IMR-90 (cell line): ENCODE data around the gene DBX1. TPM values are rescaled to one million over a fixed set of nuclear protein-coding genes. Genes with fewer than 3 reads are reported as not detected.

Experiments
- ATAC-seq: fragments of 200-7000 bp; cut with Tn5 transposase; 2 replicates; pipeline ENCODE4 v1.9.1; 2020; ENCODE audit warnings: low read depth, mild to moderate bottlenecking, moderate library complexity
- BruUV-seq: library from RNA; stranded (reverse); fragments of 400-500 nt; replicated peaks from 2 replicates; lab custom pipeline; 2021; lab: Mats Ljungman, UMichigan
- CTCF ChIA-PET: fragments of 300-600 bp; formaldehyde crosslinking; extraction: SDS; loops from one replicate; lab custom pipeline; 2021; ENCODE audit warnings: antibody characterized with exemption; lab: Yijun Ruan, JAX
- POLR2A ChIA-PET: fragments of 300-600 bp; sonication (Branson Sonifier 250); formaldehyde crosslinking; loops from one replicate; lab custom pipeline; 2022; ENCODE audit warnings: antibody characterized with exemption; ENCODE audit not compliant: unreplicated experiment; lab: Charles Lee
- DNase-seq: peaks from one replicate; pipeline ENCODE4 v3.0.0; 2013
- H2AFZ ChIP-seq: replicated peaks from 2 replicates; pipeline ENCODE3; 2013; ENCODE audit warnings: low read length, mild to moderate bottlenecking; ENCODE audit not compliant: poor library complexity
- H2AK5ac ChIP-seq: 2 replicates; pipeline ENCODE4 v1.6.1; 2013; ENCODE audit warnings: low read depth, low read length, inconsistent platforms
- H2AK9ac ChIP-seq: replicated peaks from 2 replicates; pipeline ENCODE3; 2013; ENCODE audit warnings: mild to moderate bottlenecking, low read depth, low read length, moderate library complexity; ENCODE audit not compliant: poor library complexity
- H2BK120ac ChIP-seq: 2 replicates; pipeline ENCODE4 v1.6.1; 2013; ENCODE audit warnings: low read depth, low read length, inconsistent platforms
- H2BK15ac ChIP-seq: 3 replicates; pipeline ENCODE4 v1.6.1; 2013; ENCODE audit warnings: low read depth, low read length, inconsistent platforms
- H2BK20ac ChIP-seq: 2 replicates; pipeline ENCODE4 v1.6.1; 2013; ENCODE audit warnings: low read depth, mild to moderate bottlenecking, inconsistent platforms, low read length, moderate library complexity
- H2BK5ac ChIP-seq: 2 replicates; pipeline ENCODE4 v1.6.1; 2013; ENCODE audit warnings: mild to moderate bottlenecking, low read depth, low read length, inconsistent platforms; ENCODE audit not compliant: poor library complexity, severe bottlenecking
- H3K14ac ChIP-seq: replicated peaks from 2 replicates; pipeline ENCODE4 v1.6.1; 2013; ENCODE audit warnings: low read depth, low read length, inconsistent platforms
- H3K18ac ChIP-seq: 2 replicates; pipeline ENCODE4 v1.6.1; 2013; ENCODE audit warnings: low read depth, low read length, control low read depth
- H3K23ac ChIP-seq: 2 replicates; pipeline ENCODE4 v1.6.1; 2013; ENCODE audit warnings: low read depth, low read length, inconsistent platforms
- H3K27ac ChIP-seq: 2 replicates; pipeline ENCODE4 v1.5.1; 2013; ENCODE audit warnings: mild to moderate bottlenecking, control low read depth, low read length; ENCODE audit not compliant: insufficient read depth
- H3K27me3 ChIP-seq: 2 replicates; pipeline ENCODE4 v1.6.1; 2013; ENCODE audit warnings: low read length; ENCODE audit not compliant: control insufficient read depth, insufficient read depth
- H3K36me3 ChIP-seq: 2 replicates; pipeline ENCODE4 v1.6.1; 2013; ENCODE audit warnings: low read length, mixed read lengths; ENCODE audit not compliant: control insufficient read depth, insufficient read depth
- H3K4ac ChIP-seq: 2 replicates; pipeline ENCODE4 v1.6.1; 2013; ENCODE audit warnings: low read depth, low read length, inconsistent platforms
- H3K4me1 ChIP-seq: 2 replicates; pipeline ENCODE4 v1.6.1; 2013; ENCODE audit warnings: low read length, mixed read lengths; ENCODE audit not compliant: control insufficient read depth, insufficient read depth
- H3K4me2 ChIP-seq: 2 replicates; pipeline ENCODE4 v1.6.1; 2013; ENCODE audit warnings: low read depth, mild to moderate bottlenecking, control low read depth, low read length, moderate library complexity
- H3K4me3 ChIP-seq: 2 replicates; pipeline ENCODE4 v1.5.1; 2013; ENCODE audit warnings: low read depth, mild to moderate bottlenecking, control low read depth, low read length, moderate library complexity; ENCODE audit not compliant: insufficient read depth
- H3K56ac ChIP-seq: 2 replicates; pipeline ENCODE4 v1.6.1; 2013; ENCODE audit warnings: low read length, inconsistent platforms; ENCODE audit not compliant: insufficient read depth; ENCODE audit errors: extremely low read depth
- H3K79me1 ChIP-seq, 2 experiments: 2 replicates each; pipeline ENCODE4 v1.6.1; 2013; ENCODE audit warnings: low read length in 2 of 2, inconsistent platforms in 1 of 2, low read depth in 1 of 2
- H3K9ac ChIP-seq: 2 replicates; pipeline ENCODE4 v1.6.1; 2013; ENCODE audit warnings: low read depth, low read length, control low read depth
- H3K9me1 ChIP-seq: 2 replicates; pipeline ENCODE4 v1.6.1; 2013; ENCODE audit warnings: low read length, inconsistent platforms; ENCODE audit not compliant: insufficient read depth
- H3K9me3 ChIP-seq: 2 replicates; pipeline ENCODE4 v1.6.1; 2013; ENCODE audit warnings: low read length; ENCODE audit not compliant: control insufficient read depth, insufficient read depth
- H4K20me1 ChIP-seq: 2 replicates; pipeline ENCODE4 v1.6.1; 2013; ENCODE audit warnings: low read length, inconsistent platforms; ENCODE audit not compliant: insufficient read depth
- H4K5ac ChIP-seq: 2 replicates; pipeline ENCODE4 v1.6.1; 2013; ENCODE audit warnings: mild to moderate bottlenecking, low read depth, low read length, control low read depth
- H4K8ac ChIP-seq, 2 experiments: 2 replicates each; pipeline ENCODE4 v1.6.1; 2013; ENCODE audit warnings: low read depth in 2 of 2, low read length in 2 of 2, control low read depth in 1 of 2, inconsistent platforms in 1 of 2
- H4K91ac ChIP-seq: 2 replicates; pipeline ENCODE4 v1.6.1; 2013; ENCODE audit warnings: low read depth, low read length, inconsistent platforms; ENCODE audit not compliant: insufficient read depth
- BHLHE40 ChIP-seq: fragments of 150-350 bp; IDR thresholded peaks from 2 replicates; pipeline ENCODE4 v1.6.1; 2016; ENCODE audit warnings: mild to moderate bottlenecking, low read depth, low read length
- FOS ChIP-seq: fragments of 150-350 bp; IDR thresholded peaks from 2 replicates; pipeline ENCODE4 v1.6.1; 2016; ENCODE audit warnings: low read depth, low read length
- MAZ ChIP-seq: IDR thresholded peaks from 2 replicates; pipeline ENCODE4 v1.6.1; 2012; ENCODE audit warnings: low read depth, mild to moderate bottlenecking, low read length, improper control_type of control experiment, moderate library complexity, borderline replicate concordance
- MXI1 ChIP-seq: IDR thresholded peaks from 2 replicates; pipeline ENCODE4 v1.6.1; 2012; ENCODE audit warnings: low read depth, mild to moderate bottlenecking, low read length, moderate library complexity, borderline replicate concordance
- POLR2A ChIP-seq: IDR thresholded peaks from 2 replicates; pipeline ENCODE4 v1.6.1; 2012; ENCODE audit warnings: mild to moderate bottlenecking, low read depth, low read length
- RCOR1 ChIP-seq: IDR thresholded peaks from 2 replicates; pipeline ENCODE4 v1.6.1; 2012; ENCODE audit warnings: mild to moderate bottlenecking, low read length, improper control_type of control experiment; ENCODE audit not compliant: insufficient replicate concordance
- RFX5 ChIP-seq: IDR thresholded peaks from 2 replicates; pipeline ENCODE4 v1.8.0; 2012; ENCODE audit warnings: low read depth, mild to moderate bottlenecking, low read length, moderate library complexity
- SMC3 ChIP-seq: fragments of 150-350 bp; IDR thresholded peaks from 2 replicates; pipeline ENCODE4 v1.6.1; 2016; ENCODE audit warnings: low read depth, mild to moderate bottlenecking, antibody characterized with exemption, low read length, moderate library complexity
- WGBS, 2 experiments: methylation state at CpG; one replicate each; pipeline versions ENCODE4 v1.1.5 to v1.1.7; 2013; ENCODE audit warnings: missing lambda C conversion rate in 2 of 2; ENCODE audit not compliant: insufficient read length in 1 of 2; ENCODE audit errors: extremely low coverage in 2 of 2; 5-methylcytosine and 5-hydroxymethylcytosine counted together
- dilution Hi-C: fragments of 300-500 bp; cut with HindIII; formaldehyde crosslinking; loops from one replicate; pipeline ENCODE4 v1.14.3; 2018; ENCODE audit warnings: low sequenced_read_pairs; ENCODE audit not compliant: unreplicated experiment
- in situ Hi-C: fragments of 300-500 bp; cut with MboI; formaldehyde crosslinking; loops from 3 replicates; pipeline ENCODE4 v1.14.3; 2019; ENCODE audit warnings: low sequenced_read_pairs, inconsistent platforms, mixed read lengths
- intact Hi-C: fragments of 100-400 bp; cut with micrococcal nuclease; formaldehyde crosslinking; loops from 2 replicates; pipeline ENCODE4 v1.10.0; 2022
- polyA plus RNA-seq, 3 experiments: library from polyadenylated mRNA; depleted of rRNA; stranded (reverse); fragments of >200 nt; gene quantifications; 2 replicates each; pipeline ENCODE4 v1.2.3, GENCODE V29; 2012; ENCODE audit warnings: low replicate concordance in 1 of 3
- total RNA-seq: library from RNA; depleted of rRNA; stranded (reverse); fragments of >200 nt; gene quantifications from 2 replicates; pipeline ENCODE4 v1.2.3, GENCODE V29; 2012
- TF ChIP-seq, protein P1 (sequence below): fragments of 150-350 bp; IDR thresholded peaks from 2 replicates; pipeline ENCODE4 v1.6.1; 2017; ENCODE audit warnings: mild to moderate bottlenecking, antibody characterized with exemption, low read length, low read depth
- TF ChIP-seq, protein P2 (sequence below): conservative IDR thresholded peaks from 2 replicates; pipeline ENCODE4 v1.5.1; 2012; ENCODE audit warnings: mild to moderate bottlenecking, low read depth, low read length, improper control_type of control experiment
- TF ChIP-seq, protein P3 (sequence below): fragments of 150-350 bp; IDR thresholded peaks from 2 replicates; pipeline ENCODE4 v1.6.1; 2016; ENCODE audit warnings: low read depth, mild to moderate bottlenecking, low read length, moderate library complexity, borderline replicate concordance

Gene DBX1
- total and polyA plus RNA-seq, 2 of the 4 experiments (the other 2 are of a cell fraction) = not detected

DNA sequence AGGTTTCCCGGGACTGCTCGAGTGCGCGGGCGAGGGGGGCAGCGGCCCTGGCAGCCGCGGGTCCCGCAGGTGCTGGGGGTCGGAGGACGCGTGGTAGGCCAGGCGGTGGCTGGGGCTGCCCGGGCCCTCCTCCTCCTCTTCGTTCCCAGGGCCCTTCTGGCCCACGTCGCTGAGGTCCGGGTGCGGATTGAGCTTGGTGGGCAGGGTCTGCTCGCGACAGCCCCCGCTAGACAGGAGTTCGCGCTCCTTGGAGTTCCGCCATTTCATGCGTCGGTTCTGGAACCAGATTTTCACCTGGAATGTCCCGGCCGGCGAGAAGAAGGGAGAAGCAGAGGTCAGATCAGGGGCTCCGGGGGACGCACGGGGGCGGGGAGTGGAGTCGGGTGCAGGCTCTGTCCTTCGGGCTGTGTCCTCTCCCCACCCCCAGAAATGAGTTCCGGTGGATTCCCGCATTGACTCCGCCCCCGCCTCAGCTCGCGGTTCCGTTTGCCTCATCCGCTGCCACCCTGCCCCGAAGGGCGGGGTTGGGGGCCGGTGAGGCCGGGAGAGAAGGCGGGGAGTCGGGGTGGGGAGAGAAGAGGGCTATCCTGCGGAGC lies 3.9 kb downstream of the DBX1 start:
- Histone ChIP-seq H2BK20ac (no peak overlapping the region), H2BK15ac (no peak overlapping the region), H3K27me3 (peaks cover 70% of the 10 kb centered on the region), H4K91ac (no peak overlapping the region), H2BK120ac (no peak overlapping the region), H2AK5ac (no peak overlapping the region), H4K8ac (no peak overlapping the region), H2AK9ac (no peak overlapping the region), H4K5ac (no peak overlapping the region), H2AFZ (no peak overlapping the region), H3K9ac (no peak overlapping the region), H3K36me3 (no peaks in the 10 kb centered on the region), H3K9me1 (no peaks in the 10 kb centered on the region), H2BK5ac (no peak overlapping the region), H3K79me1 (no peaks in the 10 kb centered on the region), H3K14ac (no peak overlapping the region), H3K23ac (no peak overlapping the region), H3K4me3 (no peak overlapping the region), H3K9me3 (peaks cover 11% of the 10 kb centered on the region), H3K27ac (no peak overlapping the region), H3K4ac (no peak overlapping the region), H3K18ac (no peak overlapping the region), H3K4me1 (no peaks in the 10 kb centered on the region), H4K20me1 (no peaks in the 10 kb centered on the region; the same call in 1 of the 2 replicates), H3K4me2 (no peak overlapping the region), H3K56ac (no peak overlapping the region)
- ATAC-seq (no peak), DNase-seq (no peak)
- ChIA-PET CTCF (no interaction called here), POLR2A (no interaction called here)
- in situ Hi-C loops = no loop called here
- TF ChIP-seq POLR2A (no peak), MXI1 (no peak), SMC3 (no peak), MAZ (no peak), RFX5 (no peak), FOS (no peak), BHLHE40 (no peak), RCOR1 (no peak)
- TF ChIP-seq, protein P1, sequence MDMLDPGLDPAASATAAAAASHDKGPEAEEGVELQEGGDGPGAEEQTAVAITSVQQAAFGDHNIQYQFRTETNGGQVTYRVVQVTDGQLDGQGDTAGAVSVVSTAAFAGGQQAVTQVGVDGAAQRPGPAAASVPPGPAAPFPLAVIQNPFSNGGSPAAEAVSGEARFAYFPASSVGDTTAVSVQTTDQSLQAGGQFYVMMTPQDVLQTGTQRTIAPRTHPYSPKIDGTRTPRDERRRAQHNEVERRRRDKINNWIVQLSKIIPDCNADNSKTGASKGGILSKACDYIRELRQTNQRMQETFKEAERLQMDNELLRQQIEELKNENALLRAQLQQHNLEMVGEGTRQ = no peak
- TF ChIP-seq, protein P2, sequence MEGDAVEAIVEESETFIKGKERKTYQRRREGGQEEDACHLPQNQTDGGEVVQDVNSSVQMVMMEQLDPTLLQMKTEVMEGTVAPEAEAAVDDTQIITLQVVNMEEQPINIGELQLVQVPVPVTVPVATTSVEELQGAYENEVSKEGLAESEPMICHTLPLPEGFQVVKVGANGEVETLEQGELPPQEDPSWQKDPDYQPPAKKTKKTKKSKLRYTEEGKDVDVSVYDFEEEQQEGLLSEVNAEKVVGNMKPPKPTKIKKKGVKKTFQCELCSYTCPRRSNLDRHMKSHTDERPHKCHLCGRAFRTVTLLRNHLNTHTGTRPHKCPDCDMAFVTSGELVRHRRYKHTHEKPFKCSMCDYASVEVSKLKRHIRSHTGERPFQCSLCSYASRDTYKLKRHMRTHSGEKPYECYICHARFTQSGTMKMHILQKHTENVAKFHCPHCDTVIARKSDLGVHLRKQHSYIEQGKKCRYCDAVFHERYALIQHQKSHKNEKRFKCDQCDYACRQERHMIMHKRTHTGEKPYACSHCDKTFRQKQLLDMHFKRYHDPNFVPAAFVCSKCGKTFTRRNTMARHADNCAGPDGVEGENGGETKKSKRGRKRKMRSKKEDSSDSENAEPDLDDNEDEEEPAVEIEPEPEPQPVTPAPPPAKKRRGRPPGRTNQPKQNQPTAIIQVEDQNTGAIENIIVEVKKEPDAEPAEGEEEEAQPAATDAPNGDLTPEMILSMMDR = no peak
- TF ChIP-seq, protein P3, sequence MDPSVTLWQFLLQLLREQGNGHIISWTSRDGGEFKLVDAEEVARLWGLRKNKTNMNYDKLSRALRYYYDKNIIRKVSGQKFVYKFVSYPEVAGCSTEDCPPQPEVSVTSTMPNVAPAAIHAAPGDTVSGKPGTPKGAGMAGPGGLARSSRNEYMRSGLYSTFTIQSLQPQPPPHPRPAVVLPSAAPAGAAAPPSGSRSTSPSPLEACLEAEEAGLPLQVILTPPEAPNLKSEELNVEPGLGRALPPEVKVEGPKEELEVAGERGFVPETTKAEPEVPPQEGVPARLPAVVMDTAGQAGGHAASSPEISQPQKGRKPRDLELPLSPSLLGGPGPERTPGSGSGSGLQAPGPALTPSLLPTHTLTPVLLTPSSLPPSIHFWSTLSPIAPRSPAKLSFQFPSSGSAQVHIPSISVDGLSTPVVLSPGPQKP = no peak
- 4% methylated on average over 5 of the region's 51 CpGs; no CpG with 5 or more reads in 1 of the 2 experiments for WGBS, 2 experiments
- dilution Hi-C loops = no loop called here
- intact Hi-C loops = loop anchor here (10.0 kb wide), 1 partner anchor 438 kb away; the partner anchor contains the start of gene SLC6A5
- BruUV-seq = no TSS peak
